GM19324 (cell line): ENCODE results near the gene ADAMTS16.
A peak's percentile ranks its signal among the peaks of the same experiment; 100 is the strongest.

Source experiments
- ATAC-seq: cut with Tn5 transposase; IDR thresholded peaks from one replicate; pipeline ENCODE4 v1.9.1; 2021; ENCODE audit warnings: mild to moderate bottlenecking, moderate library complexity; ENCODE audit not compliant: unreplicated experiment, low FRiP score

ADAMTS16 gene

GRCh38 chr5:5179597-5179996 lies 39.5 kb downstream of the ADAMTS16 start:
- ATAC-seq: no peak

- ATAC-seq: no peak
Observed at GRCh38 chr5:5181650-5182324, 41.7 kb downstream of the ADAMTS16 start.

- no peak for ATAC-seq
Observed at GRCh38 chr5:5182508-5183188, 42.5 kb downstream of the ADAMTS16 start.

- ATAC-seq: no peak
Observed at GRCh38 chr5:5183189-5183699, 43.1 kb downstream of the ADAMTS16 start.

GRCh38 chr5:5183933-5184332 lies 43.8 kb downstream of the ADAMTS16 start:
- no peak for ATAC-seq

GRCh38 chr5:5188376-5189050 lies 48.4 kb downstream of the ADAMTS16 start:
- ATAC-seq: no peak

- no peak for ATAC-seq
Observed at GRCh38 chr5:5189051-5189430, 48.9 kb downstream of the ADAMTS16 start.

- no peak for ATAC-seq
Observed at GRCh38 chr5:5191906-5192305, 51.8 kb downstream of the ADAMTS16 start.

GRCh38 chr5:5192681-5193080 lies 52.6 kb downstream of the ADAMTS16 start:
- ATAC-seq: no peak

- no peak for ATAC-seq
Observed at GRCh38 chr5:5195128-5195918, 55.2 kb downstream of the ADAMTS16 start.

- no peak for ATAC-seq
Observed at GRCh38 chr5:5198135-5198534, 58.0 kb downstream of the ADAMTS16 start.

- ATAC-seq: no peak
Observed at GRCh38 chr5:5198815-5199214, 58.7 kb downstream of the ADAMTS16 start.

GRCh38 chr5:5199495-5199894 lies 59.4 kb downstream of the ADAMTS16 start:
- ATAC-seq: no peak

GRCh38 chr5:5200133-5200532 lies 60.0 kb downstream of the ADAMTS16 start:
- no peak for ATAC-seq

GRCh38 chr5:5202321-5202720 lies 62.2 kb downstream of the ADAMTS16 start:
- ATAC-seq: no peak

- ATAC-seq: no peak
Observed at GRCh38 chr5:5203451-5203850, 63.3 kb downstream of the ADAMTS16 start.

- ATAC-seq: no peak
Observed at GRCh38 chr5:5207828-5208227, 67.7 kb downstream of the ADAMTS16 start.

- no peak for ATAC-seq
Observed at GRCh38 chr5:5209089-5209488, 69.0 kb downstream of the ADAMTS16 start.

- ATAC-seq: no peak
Observed at GRCh38 chr5:5209510-5210286, 69.6 kb downstream of the ADAMTS16 start.

GRCh38 chr5:5217371-5217770 lies 77.2 kb downstream of the ADAMTS16 start:
- ATAC-seq: peak; percentile 82
